Measurements from ENCODE around the gene FBP1.
"Not testable (repeated sequence)": the region's sequence is repeated elsewhere in the genome, so short reads cannot be mapped to it uniquely, and the experiment has no call there.

FBP1 gene

DNA sequence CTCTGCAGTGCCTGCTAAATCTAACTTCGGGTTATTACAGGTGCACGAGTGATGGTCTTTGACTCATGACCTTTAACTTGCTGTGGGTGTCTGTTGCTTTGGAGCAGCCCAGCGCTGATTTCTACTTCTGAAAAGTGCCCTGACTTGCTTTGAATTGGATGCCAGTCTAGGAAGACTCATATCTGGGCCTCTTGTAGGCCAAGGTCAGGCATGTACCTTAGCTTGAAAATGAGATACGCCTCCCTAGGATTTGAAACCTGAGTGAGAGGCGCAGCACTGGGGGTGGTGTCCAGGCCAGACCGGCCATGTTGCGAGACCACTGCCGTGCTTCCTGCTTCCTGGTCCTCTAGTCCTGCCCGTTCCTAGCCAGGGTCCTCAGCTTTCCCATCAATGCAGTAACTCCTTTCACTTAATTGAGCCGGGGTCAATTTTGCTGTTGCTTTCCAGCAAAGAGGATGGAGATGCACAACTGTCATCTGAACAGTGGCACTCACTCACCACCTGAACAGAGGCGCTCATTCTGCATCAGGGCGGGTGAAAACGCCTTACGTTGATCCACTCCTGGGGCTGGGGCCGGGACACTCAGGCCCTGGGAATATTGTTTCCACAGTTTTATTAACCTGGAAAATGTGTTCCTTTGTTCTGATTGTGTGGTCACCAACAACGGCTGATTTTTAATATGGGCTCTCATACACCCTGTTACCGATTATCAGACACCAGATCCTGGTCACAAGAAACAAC is 70.2 kb downstream of the FBP1 start:
- FAIRE-seq, result no peak

DNA sequence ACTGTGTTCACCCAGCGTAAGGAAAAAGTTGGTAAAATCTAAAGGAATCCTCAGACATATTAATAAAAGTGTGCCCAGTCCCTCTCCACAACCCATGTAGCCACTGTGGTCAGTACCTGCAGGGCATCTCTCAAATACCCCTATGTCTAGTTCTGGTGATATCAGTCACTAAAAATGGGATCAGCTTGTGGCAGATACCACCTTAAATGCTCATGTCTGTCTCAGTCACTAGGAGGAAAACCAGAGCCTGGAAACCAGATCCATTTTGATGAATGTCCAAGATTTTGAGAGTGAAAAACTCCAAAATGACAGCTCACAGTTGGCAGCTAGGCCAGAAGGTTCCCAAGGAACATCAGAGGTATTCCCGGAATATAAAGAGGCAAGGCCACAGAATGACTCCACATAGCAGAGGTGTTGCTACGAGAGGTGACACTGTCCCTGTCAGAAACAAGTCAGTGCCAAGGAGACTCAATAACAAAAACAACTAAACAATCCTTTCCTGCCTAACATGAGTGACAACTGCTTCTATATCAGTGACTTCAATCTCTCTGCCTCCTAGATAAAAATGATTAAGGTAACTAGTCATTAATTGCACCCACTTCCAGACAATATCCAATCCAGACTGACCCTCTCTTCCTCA is 70.9 kb downstream of the FBP1 start:
- no peak for FAIRE-seq

DNA sequence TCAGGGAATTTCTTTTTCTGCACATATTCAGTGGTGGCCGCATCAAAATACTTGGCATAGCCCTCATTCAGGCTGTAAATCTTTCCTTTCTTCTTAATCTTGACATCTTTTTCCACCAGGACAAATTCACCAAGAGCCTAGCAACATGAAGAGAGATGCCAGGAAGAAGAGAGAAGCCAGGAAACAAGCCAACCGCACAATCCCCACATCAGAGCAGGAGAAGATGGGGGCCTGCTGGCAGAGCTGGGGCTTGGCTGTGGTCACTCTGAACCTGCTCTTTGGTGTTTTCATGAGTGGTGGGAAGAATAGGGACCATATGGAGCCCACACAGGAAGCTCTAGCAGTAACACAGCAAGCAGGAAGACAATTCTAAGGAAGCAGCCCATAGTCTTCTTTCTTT is 72.0 kb downstream of the FBP1 start:
- no peak for FAIRE-seq

DNA sequence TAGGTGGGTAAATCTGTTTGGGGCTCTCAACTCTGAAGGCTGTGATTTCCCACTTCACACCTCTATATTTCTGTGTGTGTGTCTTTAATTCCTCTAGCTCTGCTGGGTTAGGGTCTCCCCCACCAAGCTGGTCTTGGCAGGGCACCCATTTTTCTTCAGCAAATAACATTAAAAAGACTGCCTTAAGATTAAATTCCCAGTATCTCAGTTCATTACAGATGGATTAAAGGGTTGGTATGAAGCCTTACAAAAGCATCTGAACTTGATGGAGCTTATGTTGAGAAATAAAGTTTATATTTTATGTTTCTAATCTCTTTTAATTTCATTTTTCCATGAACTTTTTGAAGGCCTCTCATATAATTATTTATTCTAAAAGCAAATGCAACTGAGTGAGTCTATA is 72.8 kb downstream of the FBP1 start:
- no peak for FAIRE-seq

DNA sequence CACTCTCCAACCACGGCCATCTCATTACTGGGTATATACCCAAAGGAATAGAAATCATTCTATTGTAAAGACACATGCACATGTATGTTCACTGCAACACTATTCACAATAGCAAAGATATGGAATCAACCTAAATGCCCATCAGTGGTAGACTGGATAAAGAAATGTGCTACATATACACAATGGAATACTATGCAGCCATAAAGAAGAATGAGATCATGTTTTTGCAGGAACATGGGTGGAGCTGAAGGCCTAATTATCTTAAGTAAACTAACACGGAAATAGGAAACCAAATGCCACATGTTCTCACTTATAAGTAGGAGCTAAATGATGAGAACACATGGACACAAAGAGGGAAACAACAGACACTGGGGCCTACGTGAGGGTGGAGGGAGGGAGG is 75.0 kb downstream of the FBP1 start:
- not testable (repeated sequence) for FAIRE-seq

DNA sequence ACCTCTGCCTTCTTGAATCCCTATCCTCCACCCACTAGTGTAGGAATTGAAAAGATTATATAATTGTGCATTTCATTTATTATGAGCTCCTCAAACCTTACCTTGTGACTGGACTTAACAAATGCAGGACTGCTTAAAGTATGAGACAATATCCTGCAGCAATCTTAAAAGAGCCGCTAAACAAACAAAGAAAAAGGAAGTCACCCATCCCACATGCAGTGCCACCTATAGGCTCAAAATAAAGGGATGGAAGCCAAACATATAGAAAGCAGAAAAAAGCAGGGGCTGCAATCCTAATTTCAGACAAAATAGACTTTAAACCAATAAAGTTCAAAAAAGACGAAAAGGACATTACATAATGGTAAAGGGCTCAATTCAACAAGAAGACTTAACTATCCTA is 75.8 kb downstream of the FBP1 start:
- FAIRE-seq, result no peak

DNA sequence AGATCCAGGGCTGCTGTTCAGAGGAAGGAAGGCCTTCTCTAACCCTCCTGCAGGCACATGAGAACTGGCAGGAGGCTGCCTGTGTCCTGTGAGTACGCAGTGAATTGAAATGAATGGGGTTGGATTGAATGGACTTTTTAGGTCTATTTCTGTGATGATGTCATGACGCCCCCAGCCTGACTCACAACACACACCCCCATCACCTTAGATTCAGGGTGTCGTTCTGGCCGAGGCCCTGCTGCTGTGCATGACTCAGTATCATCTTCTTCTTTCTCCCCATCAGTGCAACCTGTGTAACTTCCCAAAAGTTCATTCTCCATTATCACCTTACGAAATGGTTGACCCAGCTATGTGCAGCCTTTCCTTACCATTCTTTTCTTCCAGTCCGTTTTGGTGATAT is 79.1 kb downstream of the FBP1 start:
- no peak for FAIRE-seq

DNA sequence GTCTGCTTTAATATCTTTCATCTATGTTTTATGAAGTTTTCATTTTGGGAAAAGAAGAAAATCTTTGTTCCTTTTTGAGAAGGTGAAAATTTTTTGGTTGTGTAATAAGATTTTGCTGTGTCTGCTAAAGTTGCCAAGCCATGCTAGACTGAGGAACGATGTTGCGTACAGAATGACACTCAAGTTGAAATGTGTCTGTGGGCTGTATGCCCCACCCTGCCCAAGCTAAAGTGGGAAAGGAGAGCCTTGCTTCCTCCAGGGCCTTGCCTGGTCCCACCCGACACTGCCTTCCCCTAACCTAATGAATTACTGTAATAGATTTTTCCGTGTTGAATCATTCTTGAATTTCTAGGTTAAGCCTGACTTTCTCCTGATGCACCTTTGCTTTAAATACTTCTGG is 81.9 kb downstream of the FBP1 start:
- FAIRE-seq, result no peak

DNA sequence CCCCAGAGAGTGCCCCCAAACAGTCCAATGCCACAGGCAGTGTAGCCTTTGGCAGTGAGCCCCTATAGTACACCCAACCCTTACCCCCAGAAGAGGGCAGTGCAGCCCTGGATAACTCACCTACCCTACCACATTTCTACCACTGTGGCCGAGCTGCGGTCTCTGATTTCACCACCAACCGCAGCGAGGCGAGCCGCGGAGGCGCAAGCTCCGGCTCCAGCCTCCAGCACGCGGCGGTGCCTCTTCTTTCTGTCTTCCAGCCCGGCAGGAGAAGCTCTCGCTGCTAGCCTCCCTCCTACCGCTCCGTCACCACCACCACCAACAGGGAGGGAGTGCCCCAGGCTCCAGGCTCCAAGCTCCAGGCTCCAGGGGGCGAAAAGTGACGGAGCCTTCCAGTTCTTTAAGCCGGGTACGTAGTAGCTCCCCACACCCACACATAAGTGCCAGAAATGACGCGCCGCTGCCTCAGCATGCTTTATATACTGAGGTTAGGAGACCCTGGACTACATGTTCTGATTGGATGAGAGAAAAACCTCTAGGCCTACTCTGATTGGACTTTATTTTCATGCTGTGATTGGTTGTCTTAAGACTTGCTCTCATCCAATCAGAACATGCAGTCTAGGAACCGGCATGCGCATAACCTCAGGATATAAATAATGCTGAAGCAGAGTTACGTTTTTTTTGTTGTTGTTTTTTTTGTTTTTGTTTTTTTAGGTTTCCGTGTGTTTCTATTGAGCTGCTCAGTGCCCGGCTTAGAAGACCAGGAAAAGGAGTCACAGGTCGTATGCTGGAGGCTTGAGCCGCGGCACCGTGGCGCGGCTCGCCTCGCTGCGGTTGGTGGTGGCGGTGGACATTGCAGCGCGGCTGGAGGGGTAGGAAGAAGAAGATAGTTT is 84.6 kb downstream of the FBP1 start, which contains the start of gene PCAT7:
TSS of gene PCAT7 (plus strand) at position 645 of the 893 bp plus-strand sequence.
- FAIRE-seq, result no peak

DNA sequence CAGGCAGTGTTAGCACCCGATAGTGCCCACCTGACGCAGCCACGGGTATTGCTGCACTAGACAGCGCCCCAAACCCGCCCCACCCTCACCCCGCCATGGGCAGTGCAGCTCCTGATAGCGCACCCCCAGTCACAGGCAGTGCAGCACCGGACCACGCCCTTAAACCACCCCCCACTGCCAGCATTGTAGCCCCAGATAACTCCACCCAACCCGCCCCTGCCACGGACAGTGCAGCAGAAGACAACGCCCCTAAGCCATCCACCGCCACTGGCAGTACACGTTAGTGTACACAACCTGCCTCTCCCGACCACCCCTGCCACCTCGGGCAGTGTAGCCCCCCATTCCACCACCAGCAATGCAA is 85.3 kb downstream of the FBP1 start:
- no peak for FAIRE-seq

Data from colon (tissue), 2 donors.